HUES64 (cell line): Measurements from ENCODE around the gene LRIT1.

Experiments used
- H3K27ac ChIP-seq: 2 replicates; pipeline ENCODE4 v1.7.0; 2013; ENCODE audit warnings: low read depth, low read length, inconsistent platforms
- H3K27me3 ChIP-seq: 2 replicates; pipeline ENCODE4 v1.6.1; 2013; ENCODE audit warnings: mild to moderate bottlenecking, low read length; ENCODE audit not compliant: insufficient read depth
- H3K36me3 ChIP-seq: 2 replicates; pipeline ENCODE4 v1.6.1; 2013; ENCODE audit warnings: mild to moderate bottlenecking, low read length; ENCODE audit not compliant: insufficient read depth
- H3K4me1 ChIP-seq: 2 replicates; pipeline ENCODE4 v1.6.1; 2013; ENCODE audit warnings: mild to moderate bottlenecking, low read length, moderate library complexity; ENCODE audit not compliant: insufficient read depth
- H3K4me3 ChIP-seq: 2 replicates; pipeline ENCODE4 v1.5.1; 2013; ENCODE audit warnings: mild to moderate bottlenecking, low read length, moderate library complexity
- H3K9ac ChIP-seq: 2 replicates; pipeline ENCODE4 v1.6.1; 2013; ENCODE audit warnings: mild to moderate bottlenecking, low read depth, low read length
- H3K9me3 ChIP-seq: 2 replicates; pipeline ENCODE4 v1.6.1; 2013; ENCODE audit warnings: low read depth, low read length; ENCODE audit not compliant: insufficient read depth
- WGBS: fragments of 150-250, 120-280 bp; methylation state at CpG from one replicate; pipeline ENCODE4 v1.1.7; 2013; ENCODE audit warnings: missing lambda C conversion rate; 5-methylcytosine and 5-hydroxymethylcytosine counted together

LRIT1 gene

GRCh38 chr10:84188815-84189214 is 52.5 kb downstream of the LRIT1 start:
- Histone ChIP-seq H3K9me3 (no peaks in the 10 kb centered on the region), H3K36me3 (no peaks in the 10 kb centered on the region), H3K27ac (no peak overlapping the region), H3K9ac (no peak overlapping the region), H3K4me1 (no peaks in the 10 kb centered on the region), H3K27me3 (peaks cover 22% of the 10 kb centered on the region), H3K4me3 (no peak overlapping the region)
- 87% methylated on average over 3 of the region's 3 CpGs for WGBS

GRCh38 chr10:84185526-84186175 is 55.7 kb downstream of the LRIT1 start:
- 85% methylated on average over 11 of the region's 11 CpGs for WGBS
- 0 out of 2 replicates have a peak, but pooled peaks cover 3% of the 10 kb centered on the region for H3K9me3 ChIP-seq
- H3K9ac ChIP-seq, result no peak overlapping the region
- no peaks in the 10 kb centered on the region for H3K36me3 ChIP-seq
- H3K27me3 ChIP-seq, result no peaks in the 10 kb centered on the region
- H3K4me1 ChIP-seq, result no peaks in the 10 kb centered on the region
- H3K27ac ChIP-seq, result no peak overlapping the region
- H3K4me3 ChIP-seq, result no peak overlapping the region

- H3K4me1 ChIP-seq, result no peaks in the 10 kb centered on the region
- no peaks in the 10 kb centered on the region for H3K27me3 ChIP-seq
- no peak overlapping the region for H3K27ac ChIP-seq
- H3K4me3 ChIP-seq, result no peak overlapping the region
- no peaks in the 10 kb centered on the region for H3K36me3 ChIP-seq
- 0 out of 2 replicates have a peak, but pooled peaks cover 3% of the 10 kb centered on the region for H3K9me3 ChIP-seq
- WGBS, result 83% methylated on average over 4 of the region's 4 CpGs
- no peak overlapping the region for H3K9ac ChIP-seq
These were observed 56.8 kb downstream of the LRIT1 start for GRCh38 chr10:84184517-84184916.

- Histone ChIP-seq H3K9ac (no peak overlapping the region), H3K4me3 (no peak overlapping the region), H3K9me3 (0 out of 2 replicates have a peak, but pooled peaks cover 3% of the 10 kb centered on the region), H3K27ac (no peak overlapping the region), H3K27me3 (no peaks in the 10 kb centered on the region), H3K36me3 (no peaks in the 10 kb centered on the region), H3K4me1 (no peaks in the 10 kb centered on the region)
- 95% methylated on average over 5 of the region's 5 CpGs for WGBS
These were observed 59.7 kb downstream of the LRIT1 start for GRCh38 chr10:84181631-84182030.
